Activated B cell treated with CpG ODN at 0.5 μM for 24 hours (primary cell): Measurements from ENCODE around the gene GIGYF2. TPM values are rescaled to one million over a fixed set of nuclear protein-coding genes. Genes with fewer than 3 reads are reported as not detected.
A peak's percentile ranks its signal among the peaks of the same experiment; 100 is the strongest.

Experiments
- ATAC-seq: fragments of 200-7000 bp; cut with Tn5 transposase; one replicate; pipeline ENCODE4 v1.10.0; 2021; ENCODE audit warnings: low read depth, mild to moderate bottlenecking, moderate library complexity
- CTCF ChIA-PET: fragments of 350-600 bp; sonication (Branson Sonifier 250); formaldehyde crosslinking; loops from one replicate; lab custom pipeline; 2021; ENCODE audit warnings: antibody characterized with exemption; lab: Charles Lee
- POLR2A ChIA-PET: fragments of 350-600 bp; sonication (Branson Sonifier 250); formaldehyde crosslinking; loops from one replicate; lab custom pipeline; 2021; ENCODE audit warnings: antibody characterized with exemption; lab: Charles Lee
- DNase-seq: peaks from one replicate; pipeline ENCODE4 v3.0.0; 2022
- H3K27ac Mint-ChIP-seq: one replicate; pipeline ENCODE4 v1.8.0; 2020; ENCODE audit warnings: mixed read lengths
- H3K27me3 Mint-ChIP-seq: one replicate; pipeline ENCODE4 v1.8.0; 2021; ENCODE audit warnings: mixed read lengths
- H3K36me3 Mint-ChIP-seq: one replicate; pipeline ENCODE4 v1.8.0; 2021; ENCODE audit warnings: low read depth, mixed read lengths
- H3K4me1 Mint-ChIP-seq: one replicate; pipeline ENCODE4 v1.8.0; 2021; ENCODE audit warnings: mixed read lengths
- H3K4me3 Mint-ChIP-seq: one replicate; pipeline ENCODE4 v1.8.0; 2020; ENCODE audit warnings: mild to moderate bottlenecking, mixed read lengths
- H3K9me3 Mint-ChIP-seq: one replicate; pipeline ENCODE4 v1.8.0; 2020; ENCODE audit warnings: mixed read lengths
- CTCF ChIP-seq: fragments of 200-600 bp; IDR thresholded peaks from one replicate; pipeline ENCODE4 v1.8.0; 2022; ENCODE audit warnings: antibody characterized with exemption, mild to moderate bottlenecking
- intact Hi-C: fragments of 100-400 bp; cut with micrococcal nuclease; formaldehyde crosslinking; loops from one replicate; pipeline ENCODE4 v1.15.1; 2024
- total RNA-seq: library from RNA; stranded (reverse); gene quantifications from 2 replicates; pipeline ENCODE4 v1.2.3, GENCODE V29; 2022

GIGYF2 gene
- total RNA-seq, 1 donor from 2014 or later: 77.9 TPM

GRCh38 chr2:232749331-232749730 lies 52.2 kb downstream of the GIGYF2 start:
- intact Hi-C loops: no loop called here
- H3K9me3 Mint-ChIP-seq: no peaks in the 10 kb centered on the region
- no peak overlapping the region for H3K4me3 Mint-ChIP-seq
- peaks cover 54% of the 10 kb centered on the region for H3K36me3 Mint-ChIP-seq
- TF ChIP-seq CTCF: no peak
- CTCF ChIA-PET: no interaction called here
- DNase-seq (no peak), ATAC-seq (no peak)
- POLR2A ChIA-PET: no interaction called here
- no peaks in the 10 kb centered on the region for H3K4me1 Mint-ChIP-seq
- no peaks in the 10 kb centered on the region for H3K27me3 Mint-ChIP-seq
- H3K27ac Mint-ChIP-seq: no peak overlapping the region

GRCh38 chr2:232750135-232750671 lies 53.1 kb downstream of the GIGYF2 start:
- DNase-seq: no peak
- Mint-ChIP-seq H3K36me3 (peaks cover 54% of the 10 kb centered on the region), H3K27me3 (no peaks in the 10 kb centered on the region), H3K4me3 (no peak overlapping the region), H3K4me1 (no peaks in the 10 kb centered on the region), H3K9me3 (no peaks in the 10 kb centered on the region), H3K27ac (no peak overlapping the region)
- no peak for TF ChIP-seq CTCF
- ChIA-PET POLR2A (no interaction called here), CTCF (no interaction called here)
- intact Hi-C loops: no loop called here
- no peak for ATAC-seq

- Mint-ChIP-seq H3K9me3 (no peaks in the 10 kb centered on the region), H3K4me3 (no peak overlapping the region), H3K4me1 (no peaks in the 10 kb centered on the region), H3K27me3 (no peaks in the 10 kb centered on the region), H3K27ac (no peak overlapping the region), H3K36me3 (peaks cover 55% of the 10 kb centered on the region)
- intact Hi-C loops: no loop called here
- TF ChIP-seq CTCF: no peak
- CTCF ChIA-PET: no interaction called here
- ATAC-seq (no peak), DNase-seq (no peak)
- POLR2A ChIA-PET: no interaction called here
Measured at GRCh38 chr2:232757905-232758304, 60.8 kb downstream of the GIGYF2 start.

- Mint-ChIP-seq H3K36me3 (peaks cover 67% of the 10 kb centered on the region), H3K4me3 (no peak overlapping the region), H3K27me3 (no peaks in the 10 kb centered on the region), H3K27ac (no peak overlapping the region), H3K4me1 (no peaks in the 10 kb centered on the region), H3K9me3 (no peaks in the 10 kb centered on the region)
- DNase-seq (no peak), ATAC-seq (peak; percentile 54)
- no peak for TF ChIP-seq CTCF
- intact Hi-C loops: loop anchor here (1.0 to 5.0 kb wide), 5 partner anchors 41 to 681 kb away; partner anchors contain the start of gene ATG16L1
- CTCF ChIA-PET: interaction anchor here (1.3 kb wide), 1 partner anchor 36 kb away, joined by 3 read pairs; no protein-coding TSS in a partner anchor
- POLR2A ChIA-PET: interaction anchor here (0.7 kb wide), 1 partner anchor 766 kb away, joined by 3 read pairs; no protein-coding TSS in a partner anchor
Measured at GRCh38 chr2:232761301-232761907, 64.3 kb downstream of the GIGYF2 start.

GRCh38 chr2:232767866-232768265 lies 70.7 kb downstream of the GIGYF2 start:
- DNase-seq (no peak), ATAC-seq (no peak)
- H3K4me3 Mint-ChIP-seq: no peak overlapping the region
- H3K36me3 Mint-ChIP-seq: peaks cover 64% of the 10 kb centered on the region
- CTCF ChIA-PET: no interaction called here
- no peaks in the 10 kb centered on the region for H3K9me3 Mint-ChIP-seq
- no peaks in the 10 kb centered on the region for H3K27me3 Mint-ChIP-seq
- intact Hi-C loops: no loop called here
- no peak for TF ChIP-seq CTCF
- no peak overlapping the region for H3K27ac Mint-ChIP-seq
- POLR2A ChIA-PET: no interaction called here
- H3K4me1 Mint-ChIP-seq: peaks cover 18% of the 10 kb centered on the region
